Testis (tissue), 3 donors: ENCODE data around the gene GALT. TPM values are rescaled to one million over a fixed set of nuclear protein-coding genes. Genes with fewer than 3 reads are reported as not detected.
A peak's percentile ranks its signal among the peaks of the same experiment; 100 is the strongest.

Source experiments
- DNase-seq: peaks from one replicate; pipeline ENCODE4 v3.0.0-alpha.2; 2019
- H3K27ac ChIP-seq, 2 donors: fragments of 200-600 bp; sonication (generic); one replicate each; pipeline ENCODE4 v1.5.1; 2019
- H3K27me3 ChIP-seq: fragments of 200-600 bp; sonication (generic); one replicate; pipeline ENCODE4 v1.5.1; 2019
- H3K36me3 ChIP-seq: fragments of 200-600 bp; sonication (generic); one replicate; pipeline ENCODE4 v1.5.1; 2017; ENCODE audit warnings: low read depth; ENCODE audit errors: missing control alignments
- H3K4me1 ChIP-seq: fragments of 200-600 bp; sonication (generic); one replicate; pipeline ENCODE4 v1.5.1; 2019
- H3K4me3 ChIP-seq, 2 donors: fragments of 200-600 bp; sonication (generic); one replicate each; pipeline ENCODE4 v1.5.1; 2017 to 2019
- H3K9me3 ChIP-seq: fragments of 200-600 bp; sonication (generic); one replicate; pipeline ENCODE4 v1.5.1; 2017
- POLR2A ChIP-seq: fragments of 450-650 bp; IDR thresholded peaks from one replicate; pipeline ENCODE4 v1.6.1; 2017; ENCODE audit warnings: antibody characterized with exemption, mild to moderate bottlenecking, moderate library complexity
- WGBS, 2 donors: methylation state at CpG; one replicate each; pipeline ENCODE4 v1.1.5; 2018; 5-methylcytosine and 5-hydroxymethylcytosine counted together
- intact Hi-C: fragments of 100-400 bp; cut with DNase I; formaldehyde crosslinking; loops from one replicate; pipeline ENCODE4 v1.15.1; 2023; ENCODE audit warnings: low total_unique reads
- polyA plus RNA-seq: library from polyadenylated mRNA; stranded (reverse); fragments of 350-450 nt; fragmentation: Illumina TruSeq; extraction: RNeasy Lipid Tissue Mini Kit (QIAGEN cat#74804); gene quantifications from one replicate; pipeline ENCODE4 v1.2.3, GENCODE V29; 2014; ENCODE audit warnings: low read depth, low replicate concordance; ENCODE audit not compliant: insufficient read depth
- total RNA-seq, 2 donors: library from RNA; depleted of rRNA; stranded (reverse); fragments of >200 nt; gene quantifications; one replicate each; pipeline ENCODE4 v1.2.3, GENCODE V29; 2016
- TF ChIP-seq, protein P1 (sequence below), 3 experiments: fragments of 450-650 bp in 2 of 3; fragments of 200-600 bp in 1 of 3; sonication (generic) in 1 of 3; IDR thresholded peaks; one replicate each; pipeline ENCODE4 v1.5.1; 2016 to 2019; ENCODE audit warnings: antibody characterized with exemption in 3 of 3, mild to moderate bottlenecking in 2 of 3, moderate library complexity in 1 of 3

The GALT gene
- total and polyA plus RNA-seq, 3 donors from 2014 or later, result 25.9 to 55.6 (median 46.1) TPM

DNA sequence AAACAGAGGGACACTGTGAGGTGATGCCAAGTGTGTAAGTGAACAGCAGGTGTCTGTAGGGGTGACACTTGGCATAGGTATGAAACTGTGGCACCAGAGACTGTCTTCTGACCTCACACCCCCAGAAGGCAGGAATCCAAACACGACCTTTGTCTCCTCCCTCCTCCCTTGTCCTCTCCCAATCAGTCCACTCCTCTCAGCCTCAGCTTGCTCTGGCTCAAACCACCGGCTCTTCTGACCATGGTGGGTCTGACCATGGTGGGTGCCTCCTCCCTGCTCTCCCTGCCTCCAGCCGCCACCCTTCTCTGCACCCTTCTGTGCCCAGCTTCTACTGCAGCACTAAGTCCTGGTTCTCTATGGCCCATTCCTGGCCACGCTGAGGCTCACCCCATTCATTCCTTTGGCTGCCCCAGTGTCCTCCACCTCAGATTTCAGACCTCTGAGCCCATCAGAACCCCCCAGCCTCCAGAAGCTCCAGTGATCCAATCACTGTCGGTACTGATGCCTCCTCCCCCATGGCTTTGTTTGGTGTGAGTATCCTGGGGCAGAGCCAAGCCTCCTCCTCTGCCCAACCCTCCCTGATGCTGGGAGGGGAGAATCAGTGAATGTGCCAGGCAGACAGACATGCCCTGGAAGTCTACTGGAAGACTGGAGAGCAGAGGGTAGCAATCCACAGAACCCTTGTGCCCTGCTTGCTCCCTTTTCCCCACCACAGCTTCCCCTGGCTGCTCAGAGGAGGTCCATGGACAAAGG, 15.9 kb upstream of the GALT start:
- peaks cover 8% of the 10 kb centered on the region for H3K4me1 ChIP-seq
- TF ChIP-seq, protein P1, sequence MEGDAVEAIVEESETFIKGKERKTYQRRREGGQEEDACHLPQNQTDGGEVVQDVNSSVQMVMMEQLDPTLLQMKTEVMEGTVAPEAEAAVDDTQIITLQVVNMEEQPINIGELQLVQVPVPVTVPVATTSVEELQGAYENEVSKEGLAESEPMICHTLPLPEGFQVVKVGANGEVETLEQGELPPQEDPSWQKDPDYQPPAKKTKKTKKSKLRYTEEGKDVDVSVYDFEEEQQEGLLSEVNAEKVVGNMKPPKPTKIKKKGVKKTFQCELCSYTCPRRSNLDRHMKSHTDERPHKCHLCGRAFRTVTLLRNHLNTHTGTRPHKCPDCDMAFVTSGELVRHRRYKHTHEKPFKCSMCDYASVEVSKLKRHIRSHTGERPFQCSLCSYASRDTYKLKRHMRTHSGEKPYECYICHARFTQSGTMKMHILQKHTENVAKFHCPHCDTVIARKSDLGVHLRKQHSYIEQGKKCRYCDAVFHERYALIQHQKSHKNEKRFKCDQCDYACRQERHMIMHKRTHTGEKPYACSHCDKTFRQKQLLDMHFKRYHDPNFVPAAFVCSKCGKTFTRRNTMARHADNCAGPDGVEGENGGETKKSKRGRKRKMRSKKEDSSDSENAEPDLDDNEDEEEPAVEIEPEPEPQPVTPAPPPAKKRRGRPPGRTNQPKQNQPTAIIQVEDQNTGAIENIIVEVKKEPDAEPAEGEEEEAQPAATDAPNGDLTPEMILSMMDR (IDR thresholded peaks at IDR 0.05), result no peak
- no peak for TF ChIP-seq POLR2A
- DNase-seq, result peak; percentile 46
- H3K27ac ChIP-seq, result no peak overlapping the region
- WGBS, 2 donors, result 46 to 48% methylated on average over 5 of the region's 5 CpGs
- no peak overlapping the region for H3K4me3 ChIP-seq
- H3K27me3 ChIP-seq, result no peaks in the 10 kb centered on the region
- H3K9me3 ChIP-seq, result no peaks in the 10 kb centered on the region
- intact Hi-C loops, result no loop called here
- H3K36me3 ChIP-seq, result no peaks in the 10 kb centered on the region

GRCh38 chr9:34633166-34633565, 13.3 kb upstream of the GALT start:
- H3K4me1 ChIP-seq, result peaks cover 15% of the 10 kb centered on the region
- no peak overlapping the region for H3K27ac ChIP-seq
- WGBS, 2 donors, result 54 to 62% methylated on average over 5 of the region's 5 CpGs
- H3K9me3 ChIP-seq, result no peaks in the 10 kb centered on the region
- TF ChIP-seq, protein P1 (IDR thresholded peaks at IDR 0.05), result no peak
- no peak for TF ChIP-seq POLR2A
- DNase-seq, result no peak
- H3K27me3 ChIP-seq, result no peaks in the 10 kb centered on the region
- no peaks in the 10 kb centered on the region for H3K36me3 ChIP-seq
- H3K4me3 ChIP-seq, result no peak overlapping the region
- intact Hi-C loops, result no loop called here

DNA sequence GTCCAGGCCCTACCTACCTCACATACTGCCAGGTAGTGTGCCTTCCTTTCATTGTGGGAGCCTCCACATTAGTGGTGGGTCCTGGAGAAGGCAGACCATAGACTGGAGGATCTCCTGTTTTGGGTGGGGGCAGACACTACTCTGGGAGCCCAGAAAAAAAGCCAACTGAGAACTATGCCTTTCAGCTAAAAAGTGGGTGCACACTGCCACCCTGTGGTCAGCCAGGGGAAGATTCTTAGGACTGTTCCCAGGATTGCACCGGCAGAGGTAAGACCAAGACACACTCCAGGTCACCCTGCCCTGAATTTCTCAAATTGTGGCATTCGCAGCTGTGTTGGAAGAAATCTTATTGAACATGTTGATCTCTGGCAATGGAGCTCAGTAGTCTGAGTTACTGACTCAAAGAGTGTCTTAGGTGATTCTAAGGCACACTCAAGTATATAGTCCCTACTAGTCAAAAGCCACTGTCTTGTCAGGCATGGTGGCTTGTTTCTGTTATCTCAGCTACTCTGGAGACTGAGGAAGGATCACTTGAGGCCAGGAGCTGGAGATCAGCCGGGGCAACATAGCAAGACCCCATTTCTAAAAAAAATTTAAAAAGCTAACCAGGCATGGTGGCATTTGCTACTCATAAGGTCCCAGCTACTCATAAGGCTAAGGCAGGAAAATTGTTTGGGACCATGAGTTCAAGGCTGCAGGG, 12.5 kb upstream of the GALT start:
- no peak for TF ChIP-seq POLR2A
- TF ChIP-seq, protein P1 (IDR thresholded peaks at IDR 0.05), result peak; percentile 66 to 83 (median 73)
- peak; percentile 73 for DNase-seq
- no peaks in the 10 kb centered on the region for H3K36me3 ChIP-seq
- no peaks in the 10 kb centered on the region for H3K27me3 ChIP-seq
- H3K27ac ChIP-seq, result no peak overlapping the region
- peaks cover 14% of the 10 kb centered on the region for H3K4me1 ChIP-seq
- intact Hi-C loops, result no loop called here
- no peak overlapping the region for H3K4me3 ChIP-seq
- 28 to 43% methylated on average over 3 of the region's 3 CpGs for WGBS, 2 donors
- H3K9me3 ChIP-seq, result no peaks in the 10 kb centered on the region

DNA sequence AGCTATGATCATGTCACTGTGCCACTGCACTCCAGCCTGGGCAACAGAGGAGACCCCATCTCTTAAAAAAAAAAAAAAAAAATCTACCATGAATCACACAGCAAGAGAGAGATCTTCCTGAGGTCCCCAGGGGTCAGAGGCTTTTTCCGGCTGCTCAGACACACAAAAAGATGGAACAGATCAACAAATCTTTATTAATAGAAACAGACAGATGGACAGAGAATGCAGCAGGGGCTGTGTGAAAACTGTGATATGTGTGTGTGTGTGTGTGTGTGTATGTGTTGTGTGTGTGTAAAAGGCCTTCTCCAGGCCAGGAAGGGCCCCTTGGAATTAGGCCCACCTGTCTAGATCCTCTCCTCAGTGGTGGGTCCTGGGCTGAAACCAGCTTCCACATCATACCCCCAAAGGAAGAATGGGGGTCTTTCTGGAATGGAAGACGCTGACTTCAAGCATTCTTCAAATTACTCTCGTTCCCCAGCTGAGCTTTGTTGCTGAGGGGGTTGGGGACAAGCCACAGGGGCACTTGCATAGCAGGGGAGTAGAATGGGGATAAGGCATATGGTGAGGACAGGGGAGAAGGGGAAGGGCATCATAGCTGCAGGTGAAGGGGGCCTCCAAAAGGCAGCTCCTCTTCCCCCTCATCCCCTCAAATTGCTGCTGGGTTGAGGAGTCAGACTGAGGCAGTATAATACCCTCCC, 11.8 kb upstream of the GALT start:
- H3K4me3 ChIP-seq, result no peak overlapping the region
- no peak overlapping the region for H3K27ac ChIP-seq
- peaks cover 11% of the 10 kb centered on the region for H3K4me1 ChIP-seq
- intact Hi-C loops, result no loop called here
- H3K36me3 ChIP-seq, result no peaks in the 10 kb centered on the region
- DNase-seq, result no peak
- WGBS, 2 donors, result 82 to 84% methylated on average over 3 of the region's 3 CpGs
- no peaks in the 10 kb centered on the region for H3K9me3 ChIP-seq
- no peaks in the 10 kb centered on the region for H3K27me3 ChIP-seq
- no peak for TF ChIP-seq POLR2A
- TF ChIP-seq, protein P1 (IDR thresholded peaks at IDR 0.05), result no peak
